Astrocyte (in vitro differentiated cells and primary cell): ENCODE measurements around the gene TMEM123. TPM values are rescaled to one million over a fixed set of nuclear protein-coding genes. Genes with fewer than 3 reads are reported as not detected.
A peak's percentile ranks its signal among the peaks of the same experiment; 100 is the strongest.

Experiments
- DNase-seq: peaks from one replicate; pipeline ENCODE4 v3.0.0-alpha.2; 2010; ENCODE audit warnings: low read depth
- FAIRE-seq: peaks from 2 replicates; lab custom pipeline; 2011; peaks lifted over from hg19 to GRCh38; lab: Jason Lieb, UNC
- H2AFZ ChIP-seq: 2 replicates; pipeline ENCODE4 v1.6.0; 2012; ENCODE audit warnings: low read depth, low read length, inconsistent platforms
- H3K27ac ChIP-seq: 2 replicates; pipeline ENCODE4 v1.5.1; 2011; ENCODE audit warnings: low read depth, low read length, inconsistent platforms
- H3K27me3 ChIP-seq: 2 replicates; pipeline ENCODE4 v1.6.0; 2011; ENCODE audit warnings: low read length, inconsistent platforms; ENCODE audit not compliant: insufficient read depth
- H3K36me3 ChIP-seq: 2 replicates; pipeline ENCODE4 v1.5.1; 2011; ENCODE audit warnings: low read length, inconsistent platforms; ENCODE audit not compliant: insufficient read depth
- H3K4me1 ChIP-seq: 2 replicates; pipeline ENCODE4 v1.5.1; 2011; ENCODE audit warnings: low read length, inconsistent platforms; ENCODE audit not compliant: insufficient read depth
- H3K4me2 ChIP-seq: 2 replicates; pipeline ENCODE4 v1.6.0; 2012; ENCODE audit warnings: low read length, inconsistent platforms
- H3K4me3 ChIP-seq: 2 replicates; pipeline ENCODE4 v1.5.1; 2011; ENCODE audit warnings: low read depth, mild to moderate bottlenecking, low read length, inconsistent platforms; ENCODE audit not compliant: insufficient read depth
- H3K79me2 ChIP-seq: 2 replicates; pipeline ENCODE4 v1.6.0; 2012; ENCODE audit warnings: mild to moderate bottlenecking, low read length, inconsistent platforms; ENCODE audit not compliant: insufficient read depth
- H3K9ac ChIP-seq: 2 replicates; pipeline ENCODE4 v1.6.0; 2012; ENCODE audit warnings: mild to moderate bottlenecking, low read length, inconsistent platforms
- H3K9me3 ChIP-seq: 2 replicates; pipeline ENCODE4 v1.5.1; 2012; ENCODE audit warnings: low read depth, mild to moderate bottlenecking, low read length, inconsistent platforms; ENCODE audit not compliant: insufficient read depth
- H4K20me1 ChIP-seq: 2 replicates; pipeline ENCODE4 v1.6.0; 2012; ENCODE audit warnings: low read length, inconsistent platforms; ENCODE audit not compliant: insufficient read depth
- H3K27ac Mint-ChIP-seq: one replicate; pipeline ENCODE4 v1.8.0; 2021; ENCODE audit warnings: mild to moderate bottlenecking, mixed read lengths; ENCODE audit not compliant: unreplicated experiment
- H3K27me3 Mint-ChIP-seq: one replicate; pipeline ENCODE4 v1.8.0; 2021; ENCODE audit warnings: low read depth, mixed read lengths; ENCODE audit not compliant: unreplicated experiment
- H3K36me3 Mint-ChIP-seq: one replicate; pipeline ENCODE4 v1.8.0; 2021; ENCODE audit warnings: low read depth, mixed read lengths; ENCODE audit not compliant: unreplicated experiment
- H3K4me1 Mint-ChIP-seq: one replicate; pipeline ENCODE4 v1.8.0; 2021; ENCODE audit warnings: low read depth, mixed read lengths; ENCODE audit not compliant: unreplicated experiment
- H3K4me3 Mint-ChIP-seq: one replicate; pipeline ENCODE4 v1.8.0; 2021; ENCODE audit warnings: mild to moderate bottlenecking, moderate library complexity, mixed read lengths; ENCODE audit not compliant: unreplicated experiment
- H3K9me3 Mint-ChIP-seq: one replicate; pipeline ENCODE4 v1.8.0; 2021; ENCODE audit warnings: mild to moderate bottlenecking, mixed read lengths; ENCODE audit not compliant: unreplicated experiment
- EZH2 ChIP-seq: IDR thresholded peaks from 2 replicates; pipeline ENCODE4 v1.6.1; 2012; ENCODE audit warnings: mild to moderate bottlenecking, low read length, inconsistent platforms; ENCODE audit not compliant: insufficient read depth
- total RNA-seq: library from RNA; stranded (reverse); gene quantifications from 2 replicates; pipeline ENCODE4 v1.2.1, GENCODE V29; 2021
- TF ChIP-seq, protein P1 (sequence below): IDR thresholded peaks from 2 replicates; pipeline ENCODE4 v1.5.1; 2011; ENCODE audit warnings: low read depth, mild to moderate bottlenecking, inconsistent platforms, low read length, moderate library complexity; ENCODE audit not compliant: insufficient read depth

TMEM123 gene
- total RNA-seq, 1 donor from 2014 or later, result 234 TPM

DNA sequence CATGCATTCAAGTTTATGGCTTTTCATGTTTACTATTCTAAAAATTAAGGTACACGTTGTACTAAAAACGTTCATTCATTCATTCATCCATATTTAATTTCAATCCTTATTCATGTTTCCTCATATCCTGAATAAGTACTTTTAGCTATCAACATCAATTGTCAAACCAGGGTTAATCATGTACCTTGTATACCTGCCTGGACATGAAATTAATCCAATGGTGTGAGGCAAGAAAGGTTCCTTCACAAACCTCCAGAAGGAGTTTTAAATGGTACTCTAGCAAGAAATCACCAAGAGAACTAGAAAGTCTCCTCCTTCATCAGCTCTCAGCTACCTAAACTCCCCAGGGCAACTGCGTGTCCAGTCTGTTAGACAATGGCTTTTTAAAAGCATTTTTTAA lies 33.4 kb downstream of the TMEM123 start:
- H3K27me3 Mint-ChIP-seq, result no peaks in the 10 kb centered on the region
- FAIRE-seq (peak; percentile 39), DNase-seq (no peak)
- H3K4me1 Mint-ChIP-seq, result peaks cover 15% of the 10 kb centered on the region
- Histone ChIP-seq H3K27ac (no peak overlapping the region), H3K4me2 (no peak overlapping the region), H3K79me2 (peaks cover 85% of the 10 kb centered on the region), H3K4me3 (no peak overlapping the region), H3K9ac (no peak overlapping the region), H3K36me3 (no peaks in the 10 kb centered on the region), H2AFZ (no peak overlapping the region), H3K4me1 (no peaks in the 10 kb centered on the region), H3K9me3 (no peaks in the 10 kb centered on the region), H3K27me3 (no peaks in the 10 kb centered on the region), H4K20me1 (peaks cover 47% of the 10 kb centered on the region)
- H3K9me3 Mint-ChIP-seq, result peaks cover 4% of the 10 kb centered on the region
- peaks cover 15% of the 10 kb centered on the region for H3K36me3 Mint-ChIP-seq
- no peak overlapping the region for H3K4me3 Mint-ChIP-seq
- no peak overlapping the region for H3K27ac Mint-ChIP-seq
- TF ChIP-seq EZH2, result no peak
- TF ChIP-seq, protein P1, sequence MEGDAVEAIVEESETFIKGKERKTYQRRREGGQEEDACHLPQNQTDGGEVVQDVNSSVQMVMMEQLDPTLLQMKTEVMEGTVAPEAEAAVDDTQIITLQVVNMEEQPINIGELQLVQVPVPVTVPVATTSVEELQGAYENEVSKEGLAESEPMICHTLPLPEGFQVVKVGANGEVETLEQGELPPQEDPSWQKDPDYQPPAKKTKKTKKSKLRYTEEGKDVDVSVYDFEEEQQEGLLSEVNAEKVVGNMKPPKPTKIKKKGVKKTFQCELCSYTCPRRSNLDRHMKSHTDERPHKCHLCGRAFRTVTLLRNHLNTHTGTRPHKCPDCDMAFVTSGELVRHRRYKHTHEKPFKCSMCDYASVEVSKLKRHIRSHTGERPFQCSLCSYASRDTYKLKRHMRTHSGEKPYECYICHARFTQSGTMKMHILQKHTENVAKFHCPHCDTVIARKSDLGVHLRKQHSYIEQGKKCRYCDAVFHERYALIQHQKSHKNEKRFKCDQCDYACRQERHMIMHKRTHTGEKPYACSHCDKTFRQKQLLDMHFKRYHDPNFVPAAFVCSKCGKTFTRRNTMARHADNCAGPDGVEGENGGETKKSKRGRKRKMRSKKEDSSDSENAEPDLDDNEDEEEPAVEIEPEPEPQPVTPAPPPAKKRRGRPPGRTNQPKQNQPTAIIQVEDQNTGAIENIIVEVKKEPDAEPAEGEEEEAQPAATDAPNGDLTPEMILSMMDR, result no peak

DNA sequence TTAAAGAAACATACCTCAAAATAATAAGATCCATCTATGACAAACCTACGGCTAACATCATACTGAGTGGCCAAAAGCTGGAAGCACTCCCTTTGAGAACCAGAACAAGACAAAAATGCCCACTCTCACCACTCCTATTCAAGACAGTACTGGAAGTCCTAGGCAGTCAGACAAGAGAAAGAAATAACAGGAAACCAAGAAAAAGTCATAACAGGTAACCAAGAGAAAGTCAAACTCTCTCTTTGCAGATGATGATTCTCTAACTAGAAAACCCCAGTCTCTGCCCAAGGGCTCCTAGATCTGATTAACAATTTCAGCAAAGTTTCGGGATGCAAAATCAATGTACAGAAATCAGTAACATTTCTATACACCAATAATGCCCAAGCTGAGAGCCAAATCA lies 35.6 kb downstream of the TMEM123 start:
- Histone ChIP-seq H3K79me2 (peaks cover 91% of the 10 kb centered on the region), H3K27ac (no peak overlapping the region), H3K4me2 (no peak overlapping the region), H3K4me3 (no peak overlapping the region), H3K27me3 (no peaks in the 10 kb centered on the region), H3K4me1 (no peaks in the 10 kb centered on the region), H4K20me1 (peaks cover 50% of the 10 kb centered on the region), H2AFZ (no peak overlapping the region), H3K9ac (no peak overlapping the region), H3K36me3 (no peaks in the 10 kb centered on the region), H3K9me3 (no peaks in the 10 kb centered on the region)
- no peaks in the 10 kb centered on the region for H3K27me3 Mint-ChIP-seq
- DNase-seq (no peak), FAIRE-seq (no peak)
- H3K36me3 Mint-ChIP-seq, result peaks cover 16% of the 10 kb centered on the region
- TF ChIP-seq EZH2, result no peak
- TF ChIP-seq, protein P1, result no peak
- no peak overlapping the region for H3K4me3 Mint-ChIP-seq
- peaks cover 8% of the 10 kb centered on the region for H3K4me1 Mint-ChIP-seq
- H3K27ac Mint-ChIP-seq, result no peak overlapping the region
- H3K9me3 Mint-ChIP-seq, result peaks cover 4% of the 10 kb centered on the region

- peaks cover 17% of the 10 kb centered on the region for H3K4me1 Mint-ChIP-seq
- Histone ChIP-seq H3K27me3 (no peaks in the 10 kb centered on the region), H3K79me2 (peaks cover 88% of the 10 kb centered on the region), H3K4me2 (no peak overlapping the region), H3K27ac (no peak overlapping the region), H3K36me3 (no peaks in the 10 kb centered on the region), H2AFZ (no peak overlapping the region), H4K20me1 (peaks cover 64% of the 10 kb centered on the region), H3K4me3 (no peak overlapping the region), H3K4me1 (peaks cover 3% of the 10 kb centered on the region), H3K9ac (no peak overlapping the region), H3K9me3 (no peaks in the 10 kb centered on the region)
- no peak overlapping the region for H3K4me3 Mint-ChIP-seq
- peaks cover 4% of the 10 kb centered on the region for H3K9me3 Mint-ChIP-seq
- H3K36me3 Mint-ChIP-seq, result peaks cover 14% of the 10 kb centered on the region
- no peak for DNase-seq
- TF ChIP-seq, protein P1, result no peak
- no peak for TF ChIP-seq EZH2
- no peaks in the 10 kb centered on the region for H3K27me3 Mint-ChIP-seq
- no peak for FAIRE-seq
- H3K27ac Mint-ChIP-seq, result no peak overlapping the region
Observed at GRCh38 chr11:102415304-102415916, 37.2 kb downstream of the TMEM123 start.
